ENCODE data around the gene UBLCP1. TPM values are rescaled to one million over a fixed set of nuclear protein-coding genes. Genes with fewer than 3 reads are reported as not detected.

Gene UBLCP1
- total RNA-seq, 1 experiment from 2014 or later: 32.9 TPM

GRCh38 chr5:159313197-159313596 lies 50.1 kb downstream of the UBLCP1 start:
- H2AFZ ChIP-seq (ENCODE audit: low read depth, low read length, poor library complexity, severe bottlenecking): no peak overlapping the region
- H3K9me3 ChIP-seq (ENCODE audit: control insufficient read depth in 1 of 2, insufficient read depth in 1 of 2, low read depth in 1 of 2, low read length in 2 of 2): no peaks in the 10 kb centered on the region
- no peaks in the 10 kb centered on the region for H3K36me3 ChIP-seq (ENCODE audit: control insufficient read depth in 1 of 2, insufficient read depth in 2 of 2, low read length in 2 of 2)
- POLR2A ChIA-PET: no interaction called here
- H3K27ac ChIP-seq (ENCODE audit: low read depth, low read length): no peak overlapping the region
- CTCF ChIA-PET: interaction anchor here (1.2 kb wide), 1 partner anchor 156 kb away, joined by 3 read pairs; no protein-coding TSS in a partner anchor
- no peak overlapping the region for H3K4me3 ChIP-seq (replicated peaks in 1 of 2; ENCODE audit: low read depth in 1 of 2, low read length in 2 of 2)
- H3K4me2 ChIP-seq (ENCODE audit: low read length): no peak overlapping the region
- H3K9ac ChIP-seq (ENCODE audit: low read length): no peak overlapping the region
- H4K20me1 ChIP-seq (ENCODE audit: insufficient read depth): no peaks in the 10 kb centered on the region
- H3K27me3 ChIP-seq (ENCODE audit: insufficient read depth, low read length): no peaks in the 10 kb centered on the region
- intact Hi-C loops (cut with micrococcal nuclease): no loop called here
- no peaks in the 10 kb centered on the region for H3K79me2 ChIP-seq (ENCODE audit: insufficient read depth, low read length)
- no peak for TF ChIP-seq REST (IDR thresholded peaks at IDR 0.05; ENCODE audit: low read depth)
- no peak for TF ChIP-seq ZNF274 (IDR thresholded peaks at IDR 0.05; ENCODE audit: low read depth, low read length)
- no peak for ATAC-seq
- BruUV-seq (replicated peaks): no TSS peak
- H3K4me1 ChIP-seq (ENCODE audit: control insufficient read depth in 1 of 2, insufficient read depth in 2 of 2, low read length in 2 of 2): no peaks in the 10 kb centered on the region
- RAD21 ChIA-PET (ENCODE audit: low non-redundant PET in 1 of 2, low total read pairs in 2 of 2, uncharacterized antibody in 2 of 2, unreplicated experiment in 2 of 2): no interaction called here
- DNase-seq (ENCODE audit: low read depth, low spot score): no peak
- no peaks in the 10 kb centered on the region for H3K9me2 ChIP-seq (ENCODE audit: insufficient read depth)

- CTCF ChIA-PET: interaction anchor here (1.1 to 2.9 kb wide), 8 partner anchors 8 to 160 kb away, joined by 3 to 108 read pairs (median 6); no protein-coding TSS in a partner anchor
- TF ChIP-seq EZH2 (IDR thresholded peaks at IDR 0.05) (no peak), CTCF (IDR thresholded peaks at IDR 0.05 in 2 of 3, conservative IDR thresholded peaks at IDR 0.05 in 1 of 3; ENCODE audit: borderline replicate concordance in 1 of 3, insufficient read depth in 1 of 3, low read depth in 2 of 3, low read length in 2 of 3) (peak; percentile 69 to 82 (median 73)), REST (IDR thresholded peaks at IDR 0.05; ENCODE audit: low read depth) (no peak), CBX3 (IDR thresholded peaks at IDR 0.05; ENCODE audit: low read depth) (0 out of 2 replicates have a peak, but pooled peaks have one; percentile 40), ATF3 (IDR thresholded peaks at IDR 0.05) (no peak)
Measured at GRCh38 chr5:159316519-159317383, 53.7 kb downstream of the UBLCP1 start.

More at GRCh38 chr5:159316519-159317383, 53.7 kb downstream of the UBLCP1 start:
- Histone ChIP-seq H3K36me3 (ENCODE audit: control insufficient read depth in 1 of 2, insufficient read depth in 2 of 2, low read length in 2 of 2) (no peaks in the 10 kb centered on the region), H3K27ac (ENCODE audit: low read depth, low read length) (no peak overlapping the region), H3K4me2 (ENCODE audit: low read length) (no peak overlapping the region), H3K4me3 (replicated peaks in 1 of 2; ENCODE audit: low read depth in 1 of 2, low read length in 2 of 2) (no peak overlapping the region), H3K9ac (ENCODE audit: low read length) (no peak overlapping the region), H3K9me3 (ENCODE audit: control insufficient read depth in 1 of 2, insufficient read depth in 1 of 2, low read depth in 1 of 2, low read length in 2 of 2) (no peaks in the 10 kb centered on the region), H4K20me1 (ENCODE audit: insufficient read depth) (no peaks in the 10 kb centered on the region), H2AFZ (ENCODE audit: low read depth, low read length, poor library complexity, severe bottlenecking) (peak overlapping the region; percentile 57), H3K27me3 (ENCODE audit: insufficient read depth, low read length) (no peaks in the 10 kb centered on the region), H3K4me1 (ENCODE audit: control insufficient read depth in 1 of 2, insufficient read depth in 2 of 2, low read length in 2 of 2) (no peaks in the 10 kb centered on the region), H3K9me2 (ENCODE audit: insufficient read depth) (no peaks in the 10 kb centered on the region), H3K79me2 (ENCODE audit: insufficient read depth, low read length) (no peaks in the 10 kb centered on the region)
- ATAC-seq (peak; percentile 95), DNase-seq (ENCODE audit: low read depth, low spot score) (no peak)
- no TSS peak for BruUV-seq (replicated peaks)
- intact Hi-C loops (cut with micrococcal nuclease): loop anchor here (1.0 to 2.0 kb wide), 2 partner anchors 30 to 160 kb away; no protein-coding TSS in a partner anchor
- RAD21 ChIA-PET (ENCODE audit: low non-redundant PET in 1 of 2, low total read pairs in 2 of 2, uncharacterized antibody in 2 of 2, unreplicated experiment in 2 of 2): interaction anchor here (1.5 to 1.8 kb wide), 2 partner anchors 160 kb away, joined by 14 to 15 read pairs; no protein-coding TSS in a partner anchor
- POLR2A ChIA-PET: interaction anchor here (0.6 kb wide), 2 partner anchors 160 to 1102 kb away, joined by 3 read pairs; partner anchors contain the start of gene SLU7

All from HCT116 (cell line).